ENCODE results near the gene KITLG. TPM values are rescaled to one million over a fixed set of nuclear protein-coding genes. Genes with fewer than 3 reads are reported as not detected.

Gene KITLG
- total RNA-seq, 4 donors from 2014 or later, result 3.9 to 33.0 (median 14.7) TPM

DNA sequence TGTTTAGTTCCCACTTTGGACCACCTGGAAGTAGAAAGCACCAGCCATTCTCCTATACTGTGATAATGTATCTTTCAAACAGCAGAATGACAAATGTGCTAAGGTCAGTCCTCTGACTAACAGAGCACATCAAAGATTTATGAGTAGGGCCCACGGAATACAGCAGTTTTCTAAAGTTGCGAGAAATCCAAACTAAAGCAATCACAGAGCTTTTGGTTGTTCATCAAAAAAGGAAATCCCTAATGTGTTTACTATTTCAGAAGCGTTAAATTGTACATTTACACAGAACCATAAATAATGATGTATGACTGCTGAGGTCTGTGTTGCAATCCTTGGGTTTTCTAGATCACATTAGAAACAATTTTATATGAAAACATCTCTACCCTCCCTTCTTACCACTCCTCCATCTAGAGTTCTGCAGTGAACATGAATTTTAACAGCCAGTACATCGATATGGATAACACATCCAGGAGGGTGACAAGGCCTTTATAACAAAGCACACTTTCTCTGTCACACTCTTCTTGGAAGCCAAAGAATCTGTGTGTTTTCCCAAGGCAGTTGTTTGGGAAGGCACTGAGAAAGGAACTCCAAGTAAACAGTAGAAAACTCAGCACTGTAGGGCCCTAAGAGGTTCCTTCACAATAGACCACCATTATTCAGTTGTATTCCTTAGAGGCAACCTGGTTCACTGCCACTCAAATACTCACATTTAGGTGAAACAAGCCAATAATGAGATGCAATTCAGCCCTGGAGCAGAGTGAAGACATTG lies 7.3 kb downstream of the KITLG start:
- H3K27ac ChIP-seq, result peak overlapping the region in 3 of 4 donors; percentile 59 to 89 (median 81)
- DNase-seq, result no peak
- 13 to 35% methylated on average over 4 of the region's 4 CpGs for WGBS, 2 donors

DNA sequence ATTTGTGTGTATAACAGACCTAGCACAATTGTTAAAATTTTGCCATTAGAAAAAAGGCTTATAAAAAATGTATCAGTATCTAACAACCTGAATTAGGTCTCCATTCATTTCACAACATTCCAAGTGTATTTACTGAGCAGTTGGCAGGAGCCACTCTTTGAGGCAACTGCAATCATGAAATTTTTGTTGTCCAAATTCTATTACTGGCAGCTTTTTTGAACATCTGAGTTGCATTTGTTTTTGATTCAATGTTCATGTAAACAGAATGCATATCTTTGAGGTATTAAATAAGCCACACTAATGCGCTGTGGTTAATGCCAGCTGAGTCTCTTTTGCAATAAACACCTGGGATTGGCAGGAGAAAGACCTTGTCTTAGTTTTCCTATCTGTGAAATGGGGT lies 8.7 kb downstream of the KITLG start:
- no peak for TF ChIP-seq POLR2A (IDR thresholded peaks at IDR 0.05)
- TF ChIP-seq, protein P1, sequence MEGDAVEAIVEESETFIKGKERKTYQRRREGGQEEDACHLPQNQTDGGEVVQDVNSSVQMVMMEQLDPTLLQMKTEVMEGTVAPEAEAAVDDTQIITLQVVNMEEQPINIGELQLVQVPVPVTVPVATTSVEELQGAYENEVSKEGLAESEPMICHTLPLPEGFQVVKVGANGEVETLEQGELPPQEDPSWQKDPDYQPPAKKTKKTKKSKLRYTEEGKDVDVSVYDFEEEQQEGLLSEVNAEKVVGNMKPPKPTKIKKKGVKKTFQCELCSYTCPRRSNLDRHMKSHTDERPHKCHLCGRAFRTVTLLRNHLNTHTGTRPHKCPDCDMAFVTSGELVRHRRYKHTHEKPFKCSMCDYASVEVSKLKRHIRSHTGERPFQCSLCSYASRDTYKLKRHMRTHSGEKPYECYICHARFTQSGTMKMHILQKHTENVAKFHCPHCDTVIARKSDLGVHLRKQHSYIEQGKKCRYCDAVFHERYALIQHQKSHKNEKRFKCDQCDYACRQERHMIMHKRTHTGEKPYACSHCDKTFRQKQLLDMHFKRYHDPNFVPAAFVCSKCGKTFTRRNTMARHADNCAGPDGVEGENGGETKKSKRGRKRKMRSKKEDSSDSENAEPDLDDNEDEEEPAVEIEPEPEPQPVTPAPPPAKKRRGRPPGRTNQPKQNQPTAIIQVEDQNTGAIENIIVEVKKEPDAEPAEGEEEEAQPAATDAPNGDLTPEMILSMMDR (IDR thresholded peaks at IDR 0.05), result no peak
- Histone ChIP-seq H3K4me3 (no peak overlapping the region), H3K4me1 (peaks cover 0 to 85% (median 50%) of the 10 kb centered on the region in 3 donors), H3K27me3 (no peaks in the 10 kb centered on the region), H3K36me3 (no peaks in the 10 kb centered on the region), H3K27ac (no peak overlapping the region), H3K9me3 (no peaks in the 10 kb centered on the region)
- 79 to 94% methylated on average over 1 of the region's 1 CpG for WGBS, 2 donors
- intact Hi-C loops (cut with DNase I), result loop anchor here (10.0 kb wide), 1 partner anchor 427 kb away; the partner anchor contains the start of genes CEP290 and TMTC3
- no peak for DNase-seq

More for the DNA sequence above, 7.3 kb downstream of the KITLG start:
- Histone ChIP-seq H3K36me3 (no peaks in the 10 kb centered on the region), H3K4me1 (peaks cover 0 to 90% (median 50%) of the 10 kb centered on the region in 3 donors), H3K27me3 (no peaks in the 10 kb centered on the region), H3K4me3 (peak overlapping the region in 1 of 4 donors; percentile 10), H3K9me3 (no peaks in the 10 kb centered on the region)
- no peak for TF ChIP-seq POLR2A (IDR thresholded peaks at IDR 0.05)
- TF ChIP-seq, protein P1 (IDR thresholded peaks at IDR 0.05), result no peak
- intact Hi-C loops (cut with DNase I), result loop anchor here (10.0 kb wide), 1 partner anchor 428 kb away; the partner anchor contains the start of genes CEP290 and TMTC3

DNA sequence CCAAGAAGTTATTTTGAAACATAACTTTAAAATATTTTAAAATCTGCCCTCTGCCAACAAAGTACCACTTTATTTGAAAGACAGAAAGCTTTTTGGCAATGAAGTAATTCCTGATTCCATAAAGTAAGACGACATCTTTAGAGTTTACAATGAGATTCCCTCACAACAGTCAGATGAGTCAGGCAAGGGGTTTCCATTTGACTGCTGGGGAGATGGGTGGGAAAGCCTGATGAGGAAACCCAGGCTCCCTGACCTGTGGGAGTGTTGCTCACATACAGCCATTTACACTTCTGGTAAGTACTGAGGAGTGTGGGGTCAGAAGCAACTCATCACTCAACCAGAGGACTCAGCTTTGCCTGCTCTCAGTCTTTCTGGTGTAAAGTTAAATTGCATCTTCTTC lies 10.2 kb downstream of the KITLG start:
- intact Hi-C loops (cut with DNase I), result loop anchor here (10.0 kb wide), 1 partner anchor 425 kb away; the partner anchor contains the start of genes CEP290 and TMTC3
- TF ChIP-seq, protein P1 (IDR thresholded peaks at IDR 0.05), result no peak
- TF ChIP-seq POLR2A (IDR thresholded peaks at IDR 0.05), result no peak
- no peak for DNase-seq
- Histone ChIP-seq H3K27me3 (no peaks in the 10 kb centered on the region), H3K27ac (peak overlapping the region in 1 of 4 donors; percentile 23), H3K9me3 (no peaks in the 10 kb centered on the region), H3K4me3 (no peak overlapping the region), H3K36me3 (no peaks in the 10 kb centered on the region), H3K4me1 (peaks cover 0 to 81% (median 50%) of the 10 kb centered on the region in 3 donors)
- WGBS, 2 donors, result 16 to 29% methylated on average over 1 of the region's 1 CpG

DNA sequence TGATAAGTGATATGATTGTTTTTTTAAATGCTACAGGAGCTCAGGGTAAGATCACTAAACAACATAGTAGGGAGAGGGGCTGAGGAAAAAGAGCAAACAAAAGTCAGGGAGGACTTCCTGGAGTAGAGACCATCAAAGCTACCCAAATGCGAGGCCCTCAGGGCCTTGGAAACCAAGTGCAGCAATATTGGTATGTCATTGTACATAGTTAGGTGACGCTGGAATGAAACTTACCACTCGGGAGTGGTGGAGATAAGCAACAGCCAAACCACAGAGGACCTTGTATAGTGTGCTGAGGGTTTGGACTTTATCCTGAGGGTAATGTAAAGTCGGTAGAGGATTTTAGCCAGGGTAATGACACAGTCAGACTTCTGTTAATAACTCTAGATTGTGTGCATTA lies 13.8 kb downstream of the KITLG start:
- Histone ChIP-seq H3K27ac (no peak overlapping the region), H3K4me1 (peaks cover 0 to 56% (median 32%) of the 10 kb centered on the region in 3 donors), H3K4me3 (no peak overlapping the region), H3K36me3 (no peaks in the 10 kb centered on the region), H3K9me3 (no peaks in the 10 kb centered on the region), H3K27me3 (no peaks in the 10 kb centered on the region)
- TF ChIP-seq POLR2A (IDR thresholded peaks at IDR 0.05), result no peak
- TF ChIP-seq, protein P1 (IDR thresholded peaks at IDR 0.05), result no peak
- intact Hi-C loops (cut with DNase I), result no loop called here
- 49 to 65% methylated on average over 4 of the region's 4 CpGs for WGBS, 2 donors
- DNase-seq, result no peak

DNA sequence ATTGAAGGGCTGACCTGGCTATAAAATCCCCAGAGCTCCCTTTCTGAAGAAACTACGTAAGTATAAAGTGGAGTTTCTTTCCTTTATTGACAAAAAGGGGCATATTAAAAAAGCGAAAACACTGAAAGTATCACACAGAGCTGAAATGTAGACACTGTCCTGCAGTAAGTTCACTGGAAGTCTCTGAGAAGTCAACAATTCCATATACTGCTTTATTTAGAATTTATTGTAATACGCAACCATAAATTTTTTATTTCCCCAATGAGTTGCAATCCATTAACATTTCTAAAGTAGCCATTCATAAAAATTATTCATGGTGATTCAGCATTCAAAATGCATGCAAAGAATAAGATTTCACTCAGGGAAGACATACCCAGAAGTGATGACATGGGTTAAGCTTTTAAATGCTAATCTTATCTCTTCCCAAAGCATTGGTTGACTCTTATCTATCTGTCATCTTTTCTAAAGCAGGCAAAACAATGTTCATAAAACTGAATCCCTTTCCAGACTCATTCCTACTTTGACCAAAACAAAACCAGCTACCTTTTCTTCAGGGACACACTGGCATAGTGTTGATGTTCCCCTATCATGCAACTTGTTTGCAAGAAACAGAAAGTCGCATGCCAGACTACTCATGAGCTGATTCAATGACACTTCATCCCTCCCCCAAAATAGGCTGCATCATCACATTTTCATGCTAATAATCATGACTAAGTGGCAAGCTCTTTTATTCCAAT lies 17.3 kb downstream of the KITLG start:
- Histone ChIP-seq H3K36me3 (no peaks in the 10 kb centered on the region), H3K9me3 (no peaks in the 10 kb centered on the region), H3K4me3 (no peak overlapping the region), H3K27ac (no peak overlapping the region), H3K27me3 (no peaks in the 10 kb centered on the region), H3K4me1 (peaks cover 0 to 65% (median 32%) of the 10 kb centered on the region in 3 donors)
- intact Hi-C loops (cut with DNase I), result no loop called here
- TF ChIP-seq, protein P1 (IDR thresholded peaks at IDR 0.05), result no peak
- TF ChIP-seq POLR2A (IDR thresholded peaks at IDR 0.05), result no peak
- WGBS, 2 donors, result 80 to 83% methylated on average over 4 of the region's 4 CpGs
- DNase-seq, result no peak
